ENCODE data around the gene EIF4E1B.

GRCh38 chr5:176653401-176654385 lies 23.2 kb downstream of the EIF4E1B start:
- TF ChIP-seq ISL1 (CRISPR knock-in tag; IDR thresholded peaks at IDR 0.05) (no peak), ZNF565 (CRISPR knock-in tag; conservative IDR thresholded peaks at IDR 0.05; ENCODE audit: low read depth) (no peak), PATZ1 (CRISPR knock-in tag; IDR thresholded peaks at IDR 0.05; ENCODE audit: borderline replicate concordance) (no peak), RARB (CRISPR knock-in tag; IDR thresholded peaks at IDR 0.05) (no peak), ARNTL (CRISPR knock-in tag; IDR thresholded peaks at IDR 0.05; ENCODE audit: borderline replicate concordance, low read depth) (no peak), PPARA (CRISPR knock-in tag; IDR thresholded peaks at IDR 0.05; ENCODE audit: borderline replicate concordance) (no peak), CSRNP3 (CRISPR knock-in tag; IDR thresholded peaks at IDR 0.05) (no peak), ZC3H10 (CRISPR knock-in tag; IDR thresholded peaks at IDR 0.05) (no peak), ZFP30 (CRISPR knock-in tag; IDR thresholded peaks at IDR 0.05) (no peak)
